ENCODE results near the gene NAPB.

The NAPB gene

GRCh38 chr20:23399568-23400241 lies 21.6 kb downstream of the NAPB start:
- peak; percentile 54 for DNase-seq (ENCODE audit: low read depth)
- no peak overlapping the region for H3K4me3 ChIP-seq (ENCODE audit: control insufficient read depth, low read depth, low read length)
- TF ChIP-seq CTCF (IDR thresholded peaks at IDR 0.05; ENCODE audit: control insufficient read depth, insufficient read depth, low read depth, low read length, missing control alignments): peak; percentile 30

- H3K4me3 ChIP-seq (ENCODE audit: control insufficient read depth, low read depth, low read length): no peak overlapping the region
- no peak for DNase-seq (ENCODE audit: low read depth)
- no peak for TF ChIP-seq CTCF (IDR thresholded peaks at IDR 0.05; ENCODE audit: control insufficient read depth, insufficient read depth, low read depth, low read length, missing control alignments)
Measured at GRCh38 chr20:23397961-23398360, 23.3 kb downstream of the NAPB start.

- no peak for DNase-seq (ENCODE audit: low read depth)
- no peak for TF ChIP-seq CTCF (IDR thresholded peaks at IDR 0.05; ENCODE audit: control insufficient read depth, insufficient read depth, low read depth, low read length, missing control alignments)
- H3K4me3 ChIP-seq (ENCODE audit: control insufficient read depth, low read depth, low read length): no peak overlapping the region
Measured at GRCh38 chr20:23396950-23397627, 24.2 kb downstream of the NAPB start.

GRCh38 chr20:23393996-23394775 lies 27.1 kb downstream of the NAPB start:
- DNase-seq (ENCODE audit: low read depth): no peak
- no peak for TF ChIP-seq CTCF (IDR thresholded peaks at IDR 0.05; ENCODE audit: control insufficient read depth, insufficient read depth, low read depth, low read length, missing control alignments)
- no peak overlapping the region for H3K4me3 ChIP-seq (ENCODE audit: control insufficient read depth, low read depth, low read length)

GRCh38 chr20:23391707-23392310 lies 29.5 kb downstream of the NAPB start:
- no peak for TF ChIP-seq CTCF (IDR thresholded peaks at IDR 0.05; ENCODE audit: control insufficient read depth, insufficient read depth, low read depth, low read length, missing control alignments)
- no peak overlapping the region for H3K4me3 ChIP-seq (ENCODE audit: control insufficient read depth, low read depth, low read length)
- DNase-seq (ENCODE audit: low read depth): no peak

GRCh38 chr20:23390091-23390774 lies 31.1 kb downstream of the NAPB start:
- no peak for TF ChIP-seq CTCF (IDR thresholded peaks at IDR 0.05; ENCODE audit: control insufficient read depth, insufficient read depth, low read depth, low read length, missing control alignments)
- DNase-seq (ENCODE audit: low read depth): no peak
- no peak overlapping the region for H3K4me3 ChIP-seq (ENCODE audit: control insufficient read depth, low read depth, low read length)

Measured in AG09309 (cell line).